Small intestine (tissue), 7 donors: ENCODE data around the gene YAP1. TPM values are rescaled to one million over a fixed set of nuclear protein-coding genes. Genes with fewer than 3 reads are reported as not detected.
A peak's percentile ranks its signal among the peaks of the same experiment; 100 is the strongest.

Experiments used
- DNase-seq, 2 donors: peaks; one replicate each; pipeline versions ENCODE4 v3.0.0 to v3.0.0-alpha.2; 2013
- FAIRE-seq: peaks from 2 replicates; lab custom pipeline; 2012; peaks lifted over from hg19 to GRCh38; lab: Jason Lieb, UNC
- H3K27ac ChIP-seq, 3 donors: one replicate each; pipeline ENCODE4 v1.5.1; 2013; ENCODE audit warnings: low read length in 2 of 3, mild to moderate bottlenecking in 2 of 3, control low read depth in 1 of 3, inconsistent platforms in 1 of 3, low read depth in 1 of 3, moderate library complexity in 1 of 3
- H3K27me3 ChIP-seq, 3 donors: one replicate each; pipeline ENCODE4 v1.6.1; 2013; ENCODE audit warnings: low read length in 3 of 3, inconsistent platforms in 1 of 3; ENCODE audit not compliant: control insufficient read depth in 3 of 3, insufficient read depth in 3 of 3
- H3K36me3 ChIP-seq, 3 donors: one replicate each; pipeline ENCODE4 v1.6.1; 2013; ENCODE audit warnings: low read length in 3 of 3, inconsistent platforms in 1 of 3, low read depth in 1 of 3, mild to moderate bottlenecking in 1 of 3, moderate library complexity in 1 of 3; ENCODE audit not compliant: control insufficient read depth in 3 of 3, insufficient read depth in 2 of 3
- H3K4me1 ChIP-seq, 3 donors: one replicate each; pipeline ENCODE4 v1.6.1; 2013; ENCODE audit warnings: low read length in 2 of 3, inconsistent platforms in 1 of 3, low read depth in 1 of 3, mild to moderate bottlenecking in 1 of 3, moderate library complexity in 1 of 3; ENCODE audit not compliant: control insufficient read depth in 3 of 3, insufficient read depth in 2 of 3
- H3K4me3 ChIP-seq, 3 donors: one replicate each; pipeline ENCODE4 v1.5.1; 2013; ENCODE audit warnings: low read length in 3 of 3, control low read depth in 1 of 3, inconsistent platforms in 1 of 3, low read depth in 1 of 3, mild to moderate bottlenecking in 1 of 3, moderate library complexity in 1 of 3
- H3K9me3 ChIP-seq, 2 donors: one replicate each; pipeline ENCODE4 v1.6.1; 2013; ENCODE audit warnings: low read depth in 1 of 2, low read length in 1 of 2; ENCODE audit not compliant: control insufficient read depth in 2 of 2, insufficient read depth in 1 of 2
- WGBS, 3 donors: extraction: QIAGEN DNeasy Blood & Tissue Kit; methylation state at CpG; one replicate each; pipeline ENCODE4 v1.1.7; 2013; 5-methylcytosine and 5-hydroxymethylcytosine counted together
- polyA plus RNA-seq, 4 donors: library from polyadenylated mRNA; stranded (reverse) in 3 of 4; unstranded in 1 of 4; fragments of 200-250 nt in 3 of 4; fragments of 120-200 nt in 1 of 4; gene quantifications; one replicate each; pipeline versions ENCODE4 v1.2.1 to v1.2.3, GENCODE V29; 2013
- donor health status: healthy with polysubstance abuse.
- donor health status: control.
- donor health status: control.
- donor health status: Bipolar disorder and iron deficiency.
- donor health status: healthy.

Gene YAP1
- polyA plus RNA-seq, 4 donors: 14.1 to 79.4 (median 19.8) TPM

DNA sequence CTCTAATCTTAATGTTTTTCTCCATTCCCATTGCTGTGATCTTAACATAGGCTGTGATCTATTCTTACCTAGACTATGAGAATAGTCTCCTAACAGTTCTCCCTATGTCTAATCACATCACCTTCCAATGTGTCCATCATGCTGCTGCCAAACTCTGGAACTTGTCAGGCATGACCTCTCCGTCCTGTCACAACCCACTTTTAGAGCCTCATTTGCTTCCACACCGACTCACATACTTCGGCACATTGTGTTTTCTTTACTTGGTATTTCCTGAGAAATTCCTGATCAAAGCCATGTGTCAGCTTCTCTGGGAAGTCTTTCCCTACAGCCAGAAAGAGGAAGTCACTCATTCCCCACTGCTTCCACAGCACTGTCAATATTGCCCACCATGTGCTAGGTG is 166.5 kb downstream of the YAP1 start:
- DNase-seq: no peak
- Histone ChIP-seq H3K36me3 (no peaks in the 10 kb centered on the region), H3K27me3 (no peaks in the 10 kb centered on the region), H3K9me3 (peaks cover 0 to 8% of the 10 kb centered on the region in 2 donors), H3K27ac (no peak overlapping the region), H3K4me3 (no peak overlapping the region), H3K4me1 (peaks cover 0 to 11% (median 6%) of the 10 kb centered on the region in 3 donors)
- FAIRE-seq: no peak
- 71 to 96% (median 78%) methylated on average over 3 of the region's 3 CpGs for WGBS, 3 donors

DNA sequence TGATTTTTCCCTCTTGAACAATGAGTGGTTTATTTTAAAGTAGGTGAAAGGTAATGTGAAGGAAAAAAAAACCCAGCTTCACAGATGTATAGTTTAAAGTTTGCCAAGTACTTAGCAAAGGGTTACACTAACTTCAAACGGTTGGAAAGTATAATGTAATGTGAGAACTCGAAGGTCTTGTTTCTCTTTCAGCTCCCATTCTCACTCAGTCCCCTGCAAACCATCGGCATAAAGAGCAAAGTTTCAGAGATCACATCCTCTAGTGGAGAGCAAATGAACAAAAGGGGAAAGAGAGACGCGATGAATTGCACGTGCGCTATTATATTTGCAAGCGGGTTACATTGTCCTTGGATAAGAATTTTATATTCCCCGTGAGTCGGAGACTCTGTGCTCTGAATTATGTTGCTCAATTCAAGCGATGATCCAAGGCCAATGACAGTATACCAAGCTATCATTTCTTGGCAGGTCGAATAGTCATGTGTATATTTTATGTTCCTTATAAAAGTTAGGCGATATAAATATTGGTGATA is 169.5 kb downstream of the YAP1 start:
- no peaks in the 10 kb centered on the region for H3K27me3 ChIP-seq
- H3K4me1 ChIP-seq: peaks cover 0 to 6% (median 3%) of the 10 kb centered on the region in 3 donors
- FAIRE-seq (no peak), DNase-seq (peak; percentile 82 to 86)
- 8 to 22% (median 11%) methylated on average over 13 of the region's 13 CpGs for WGBS, 3 donors
- peaks cover 0 to 2% of the 10 kb centered on the region in 2 donors for H3K9me3 ChIP-seq
- H3K4me3 ChIP-seq: peak overlapping the region in 1 of 3 donors; percentile 0
- H3K27ac ChIP-seq: peak overlapping the region in 1 of 3 donors; percentile 33
- H3K36me3 ChIP-seq: no peaks in the 10 kb centered on the region

- DNase-seq (peak; percentile 45 to 46), FAIRE-seq (no peak)
- H3K27ac ChIP-seq: peak overlapping the region in 2 of 3 donors; percentile 33 to 55
These were observed 170.1 kb downstream of the YAP1 start for GRCh38 chr11:102280245-102280833.

More at GRCh38 chr11:102280245-102280833, 170.1 kb downstream of the YAP1 start:
- no peaks in the 10 kb centered on the region for H3K36me3 ChIP-seq
- no peaks in the 10 kb centered on the region for H3K9me3 ChIP-seq
- H3K4me3 ChIP-seq: no peak overlapping the region
- H3K4me1 ChIP-seq: peaks cover 0 to 6% (median 3%) of the 10 kb centered on the region in 3 donors
- WGBS, 3 donors: 22 to 69% (median 49%) methylated on average over 4 of the region's 4 CpGs
- H3K27me3 ChIP-seq: no peaks in the 10 kb centered on the region

Other genes with a start within 250 kb of the YAP1 start
- gene CEP126, start 195.4 kb upstream of the YAP1 start, polyA plus RNA-seq: 1 to 10 TPM in 1 of 4 donors, under 1 TPM in 3; 0.45 to 8.3 (median 0.85) TPM
- gene ANGPTL5, start 193.9 kb upstream of the YAP1 start, polyA plus RNA-seq: under 1 TPM in 2 of 4 donors, not detected in 2; 0.10 to 0.18 TPM
- gene CFAP300, start 63.0 kb upstream of the YAP1 start, polyA plus RNA-seq: 1 to 10 TPM in 2 of 4 donors, under 1 TPM in 1, not detected in 1; 0.63 to 2.5 (median 1.3) TPM
- 10 to 100 TPM in 3 of 4 donors, 1 to 10 TPM in 1; 8.3 to 49.0 (median 29.0) TPM for gene BIRC3, start 207.0 kb downstream of the YAP1 start, polyA plus RNA-seq
- 10 to 100 TPM; 22.1 to 68.5 (median 33.7) TPM for gene BIRC2, start 236.8 kb downstream of the YAP1 start, polyA plus RNA-seq